HL-60/S4 treated with phorbol 12-myristate 13-acetate at 8.2 ng/mL for 4 days and 3 days (cell line): ENCODE measurements around the gene ERFE.
"Not testable (repeated sequence)": the region's sequence is repeated elsewhere in the genome, so short reads cannot be mapped to it uniquely, and the experiment has no call there.

Experiments
- in situ Hi-C: fragments of 300-500 bp; cut with MboI; formaldehyde crosslinking; loops from 2 replicates; pipeline ENCODE4 v1.15.0; 2022; ENCODE audit warnings: low sequenced_read_pairs

ERFE gene

GRCh38 chr2:238168196-238169047, 9.7 kb downstream of the ERFE start:
- in situ Hi-C loops: no loop called here

GRCh38 chr2:238169048-238169707, 10.4 kb downstream of the ERFE start:
- in situ Hi-C loops: no loop called here

- in situ Hi-C loops: no loop called here
These were observed 11.0 kb downstream of the ERFE start for GRCh38 chr2:238169708-238170251.

- in situ Hi-C loops: no loop called here
These were observed 11.8 kb downstream of the ERFE start for GRCh38 chr2:238170386-238171071.

GRCh38 chr2:238171072-238171431, 12.3 kb downstream of the ERFE start:
- in situ Hi-C loops: not testable (repeated sequence)

GRCh38 chr2:238171575-238172187, 12.9 kb downstream of the ERFE start:
- in situ Hi-C loops: no loop called here

GRCh38 chr2:238172439-238172838, 13.7 kb downstream of the ERFE start:
- in situ Hi-C loops: no loop called here

GRCh38 chr2:238173692-238174091, 14.9 kb downstream of the ERFE start:
- in situ Hi-C loops: no loop called here

GRCh38 chr2:238174291-238174690, 15.5 kb downstream of the ERFE start:
- in situ Hi-C loops: no loop called here

- in situ Hi-C loops: no loop called here
These were observed 15.9 kb downstream of the ERFE start for GRCh38 chr2:238174701-238175100.

- in situ Hi-C loops: no loop called here
These were observed 17.8 kb downstream of the ERFE start for GRCh38 chr2:238176613-238177012.

GRCh38 chr2:238180554-238180953, 21.8 kb downstream of the ERFE start:
- in situ Hi-C loops: no loop called here

GRCh38 chr2:238182362-238182761, 23.6 kb downstream of the ERFE start:
- in situ Hi-C loops: no loop called here

- in situ Hi-C loops: no loop called here
These were observed 25.1 kb downstream of the ERFE start for GRCh38 chr2:238183821-238184220.

- in situ Hi-C loops: no loop called here
These were observed 29.1 kb downstream of the ERFE start for GRCh38 chr2:238187618-238188548.

GRCh38 chr2:238190445-238190844, 31.7 kb downstream of the ERFE start:
- in situ Hi-C loops: no loop called here

GRCh38 chr2:238202326-238203093, 43.7 kb downstream of the ERFE start:
- in situ Hi-C loops: no loop called here

- in situ Hi-C loops: no loop called here
These were observed 44.6 kb downstream of the ERFE start, which contains the start of gene ILKAP for GRCh38 chr2:238203094-238203972. TSS of gene ILKAP (minus strand) at chr2:238203695. CDS start at chr2:238203553, 142 bp downstream.
